GM19395 (cell line): ENCODE measurements around the gene TRMO.

Source experiments
- ATAC-seq: cut with Tn5 transposase; IDR thresholded peaks from one replicate; pipeline ENCODE4 v1.9.1; 2021; ENCODE audit warnings: mild to moderate bottlenecking, moderate library complexity; ENCODE audit not compliant: unreplicated experiment

TRMO gene

DNA sequence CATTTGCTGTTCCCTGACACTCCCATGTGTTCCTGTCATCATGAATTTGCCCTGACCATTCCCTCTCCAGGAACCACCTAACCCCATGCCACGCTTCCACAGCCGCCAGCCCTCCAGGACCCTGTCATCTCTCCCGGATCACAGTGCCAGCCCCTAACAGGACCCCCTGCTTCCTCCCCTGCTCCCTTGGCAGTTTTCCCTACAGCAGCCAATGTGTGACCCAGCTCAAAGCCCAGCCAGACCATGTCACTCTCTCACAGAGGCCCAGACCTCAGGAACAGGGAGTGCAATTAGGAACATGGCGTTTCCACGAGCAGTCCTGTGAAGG, 61.2 kb downstream of the TRMO start:
- ATAC-seq, result no peak

DNA sequence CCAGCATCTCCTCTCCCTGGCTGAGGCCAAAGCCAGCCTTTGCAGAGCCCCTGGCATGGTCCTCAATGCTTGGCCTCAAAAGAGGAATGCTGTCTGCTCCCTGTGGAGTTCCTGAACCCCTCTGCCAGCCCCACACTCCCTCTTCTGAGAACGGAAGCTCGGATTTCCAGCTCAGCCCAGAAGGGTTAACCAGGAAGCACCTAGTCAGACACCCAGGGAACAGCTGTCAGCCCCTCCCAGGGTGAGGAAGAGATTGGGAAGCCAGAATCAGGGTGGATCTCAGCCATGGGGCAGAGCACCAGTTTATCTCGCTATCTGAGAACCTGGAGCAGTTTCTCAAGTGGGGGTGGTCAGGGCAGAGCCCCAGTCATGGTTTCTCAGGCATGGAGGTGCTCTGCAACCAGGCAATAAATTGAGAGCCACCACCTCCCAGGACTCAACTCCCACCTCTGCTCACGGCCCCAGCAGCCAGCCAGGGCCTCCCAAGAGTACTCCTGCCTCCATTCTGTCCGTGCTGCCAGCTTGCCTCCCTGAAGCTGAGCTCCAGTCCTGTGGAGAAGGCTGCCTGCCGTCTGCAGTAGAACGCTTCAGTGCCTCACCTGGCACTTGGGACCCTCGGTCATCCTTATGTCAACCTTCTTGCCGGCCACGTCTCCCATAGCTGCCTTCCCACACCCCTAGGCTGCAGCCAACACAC, 61.7 kb downstream of the TRMO start:
- ATAC-seq, result no peak

DNA sequence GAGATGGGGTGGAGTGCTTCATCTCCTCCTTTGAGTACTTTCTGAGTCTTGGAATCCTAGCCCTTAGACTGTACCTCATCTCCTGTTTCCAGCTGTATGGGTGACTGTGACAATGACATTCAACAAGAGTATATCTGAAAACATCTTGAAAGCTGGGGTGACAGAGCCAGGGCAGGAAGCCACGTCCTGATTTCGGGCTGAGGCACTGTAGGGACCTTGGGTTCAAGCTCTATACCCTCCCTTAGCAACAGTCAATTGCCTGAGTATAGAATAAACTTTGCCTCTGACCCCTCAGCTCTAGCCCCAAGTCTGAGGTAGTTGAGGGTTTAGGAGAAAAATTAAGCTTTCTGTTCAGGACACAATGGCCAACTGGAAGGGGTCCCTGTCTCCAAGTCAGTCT, 63.0 kb downstream of the TRMO start:
- no peak for ATAC-seq

DNA sequence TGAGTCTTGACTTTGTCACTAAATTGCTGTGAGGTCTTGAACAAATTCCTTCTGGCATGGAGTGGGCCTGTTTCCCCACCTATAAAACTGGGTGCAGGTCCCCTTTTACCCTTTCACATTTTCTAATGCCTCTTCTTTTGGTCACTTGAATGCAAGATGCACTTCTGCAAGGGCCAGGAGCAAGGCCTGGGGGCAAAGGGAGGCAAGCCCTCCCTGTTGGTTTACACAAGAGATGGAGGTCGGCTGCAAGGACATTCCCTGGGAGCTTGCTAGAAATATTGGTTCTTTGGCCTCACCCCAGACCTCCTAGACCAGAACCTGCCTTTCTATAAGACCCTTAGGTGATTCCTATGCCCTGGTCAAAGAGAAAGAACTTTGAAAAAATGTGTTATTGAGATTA, 63.5 kb downstream of the TRMO start:
- no peak for ATAC-seq

DNA sequence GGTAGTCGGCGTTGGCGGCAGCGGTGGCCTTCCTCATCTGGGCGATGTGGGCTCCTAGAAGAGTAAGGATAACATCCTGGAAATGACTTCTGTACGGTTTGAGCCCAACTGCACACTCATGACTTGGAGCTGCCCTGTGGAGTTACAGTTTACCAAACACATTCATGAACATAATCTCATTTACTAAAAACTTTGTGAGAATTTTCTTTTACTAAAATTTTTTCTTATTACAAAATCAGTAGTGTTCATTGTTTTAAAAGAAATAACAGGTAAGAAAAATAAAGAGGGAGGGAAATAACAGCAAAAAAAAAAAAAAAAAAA, 63.9 kb downstream of the TRMO start:
- ATAC-seq, result no peak

DNA sequence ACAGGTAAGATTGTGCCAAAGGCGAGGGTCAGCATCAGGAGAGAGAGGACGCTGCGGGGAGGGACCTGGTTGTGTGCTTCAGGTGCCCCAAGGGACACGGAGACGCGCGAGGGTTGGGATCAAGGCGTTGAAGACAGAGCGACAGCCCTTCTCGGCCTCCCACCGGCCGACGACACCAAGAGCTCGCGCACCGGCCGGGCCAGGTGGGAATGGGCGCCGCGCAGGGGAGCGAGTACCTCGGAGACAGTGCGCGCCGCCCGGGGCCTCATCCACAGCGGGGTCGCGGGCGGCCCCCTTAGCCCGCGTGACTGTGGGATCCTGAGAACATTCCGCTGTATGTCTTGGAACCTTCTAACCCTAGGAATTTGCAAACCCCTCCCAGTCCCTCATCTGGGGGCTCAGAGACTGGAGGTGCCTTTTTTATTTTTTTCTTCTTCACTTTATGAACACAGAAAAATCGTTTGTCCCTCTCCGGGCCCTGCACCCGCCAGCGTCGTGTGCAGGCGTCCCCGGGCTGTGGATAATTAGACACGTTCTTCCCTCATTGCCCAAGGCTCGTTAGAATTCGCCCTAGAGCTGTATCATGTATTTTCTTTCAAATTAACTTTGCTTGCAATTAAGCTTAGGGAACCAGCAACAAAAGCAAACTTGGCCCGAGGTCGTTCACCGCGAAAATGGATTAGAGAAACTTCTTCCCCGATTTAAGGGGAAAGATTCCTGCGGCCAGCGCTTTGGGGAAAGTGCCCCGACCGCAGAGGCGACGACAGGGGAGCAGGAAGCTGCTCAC, 64.5 kb downstream of the TRMO start:
- no peak for ATAC-seq

DNA sequence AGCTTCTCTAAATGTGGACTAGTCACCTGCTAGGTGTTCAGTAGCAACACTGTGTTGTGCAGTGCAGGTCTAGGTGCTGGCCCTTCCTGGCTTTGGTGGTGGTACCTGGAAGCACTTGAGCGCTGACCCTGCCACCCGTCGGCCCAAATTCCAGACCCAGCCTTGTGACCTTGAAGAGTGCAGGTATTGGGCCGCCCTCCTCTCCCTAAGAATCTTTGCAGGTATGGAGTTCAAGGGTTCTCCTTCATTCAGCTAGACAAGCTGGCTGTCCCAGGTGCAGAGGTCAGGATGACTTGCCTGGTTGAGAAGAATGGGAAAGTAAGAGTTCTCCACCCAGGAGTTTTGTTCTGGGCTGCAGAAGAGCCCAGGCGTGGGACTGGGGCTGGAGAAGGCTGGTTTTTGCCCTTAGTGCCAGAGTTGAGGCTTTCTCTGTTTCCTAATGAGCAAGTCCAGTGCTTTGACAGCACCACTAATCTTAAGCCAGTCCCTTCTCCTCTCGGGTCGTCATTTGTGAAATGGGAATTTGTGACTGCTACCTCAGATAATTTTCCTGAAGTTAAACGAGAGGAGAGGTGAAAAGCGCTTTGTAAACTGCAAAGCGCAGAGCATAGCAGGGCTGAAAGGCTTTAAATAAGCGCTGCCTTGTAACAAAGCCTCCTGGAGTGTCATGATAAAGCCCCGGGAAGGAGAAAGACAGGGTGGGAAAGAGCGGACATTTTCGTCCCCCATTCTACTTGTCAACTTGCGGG, 65.3 kb downstream of the TRMO start:
- ATAC-seq, result no peak

DNA sequence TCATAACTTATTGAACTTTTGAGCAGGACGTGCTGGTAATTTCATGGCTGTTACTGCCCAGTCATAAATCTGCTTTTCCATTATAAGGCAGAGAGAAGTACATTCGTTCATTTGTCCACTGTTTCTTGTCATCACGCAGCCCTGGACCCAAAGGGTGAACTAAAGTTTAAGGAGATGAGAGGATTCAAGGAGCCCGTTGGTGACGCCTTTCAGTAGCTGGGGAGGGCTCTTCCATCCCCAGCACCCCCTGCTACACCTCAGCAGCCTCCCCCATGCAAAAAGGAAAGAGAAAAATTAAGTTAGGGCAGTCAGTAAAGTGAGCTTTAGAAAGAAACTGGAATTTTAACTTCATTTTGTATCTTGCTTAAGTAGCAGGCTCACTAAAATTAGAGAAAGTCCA, 66.4 kb downstream of the TRMO start:
- no peak for ATAC-seq

DNA sequence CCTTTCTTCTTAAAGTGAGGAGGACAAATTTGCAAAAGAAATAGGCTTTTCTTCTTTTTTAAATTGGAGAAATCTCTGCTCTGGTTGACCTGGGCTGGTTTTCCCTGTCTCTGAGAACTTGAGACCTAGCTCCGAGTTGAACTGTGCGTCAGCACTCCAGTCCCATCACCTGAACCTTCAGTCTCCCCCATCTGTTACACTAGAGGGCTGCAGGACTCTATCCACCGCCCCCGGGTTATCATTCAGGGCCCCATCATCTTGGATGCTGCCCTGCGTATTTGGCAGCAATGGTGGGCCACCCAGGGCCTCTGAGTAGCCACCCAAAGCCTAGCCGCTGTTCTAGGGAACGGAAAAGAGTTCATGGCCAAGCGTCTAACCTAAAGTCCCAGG, 66.8 kb downstream of the TRMO start:
- ATAC-seq, result no peak

DNA sequence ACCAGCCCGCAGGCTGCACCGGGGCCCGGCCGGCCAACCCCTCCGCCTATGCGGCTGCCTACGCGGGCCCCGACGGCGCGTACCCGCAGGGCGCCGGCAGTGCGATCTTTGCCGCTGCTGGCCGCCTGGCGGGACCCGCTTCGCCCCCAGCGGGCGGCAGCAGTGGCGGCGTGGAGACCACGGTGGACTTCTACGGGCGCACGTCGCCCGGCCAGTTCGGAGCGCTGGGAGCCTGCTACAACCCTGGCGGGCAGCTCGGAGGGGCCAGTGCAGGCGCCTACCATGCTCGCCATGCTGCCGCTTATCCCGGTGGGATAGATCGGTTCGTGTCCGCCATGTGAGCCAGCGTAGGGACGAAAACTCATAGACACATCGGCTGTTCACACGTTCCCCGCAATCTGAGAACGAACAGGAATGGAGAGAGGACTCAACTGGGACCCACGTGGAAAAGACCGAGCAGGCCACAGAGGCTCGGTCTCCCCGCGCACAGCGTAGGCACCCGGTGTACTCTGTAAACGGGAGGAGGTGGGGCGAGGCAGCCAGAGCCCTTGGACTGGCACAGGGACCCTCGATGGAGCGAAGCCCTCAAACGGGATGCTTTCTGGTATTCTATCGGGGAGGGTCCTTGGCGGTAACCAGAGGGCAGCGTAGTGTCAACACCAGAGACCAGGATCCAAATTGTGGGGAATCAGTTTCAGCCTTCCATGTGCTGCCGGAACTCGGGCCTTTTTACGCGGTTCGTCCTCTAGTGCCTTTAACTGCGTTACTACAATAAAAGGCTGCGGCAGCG, 67.4 kb downstream of the TRMO start:
- ATAC-seq, result no peak
